ENCODE measurements around the gene JADE2.

JADE2 gene

DNA sequence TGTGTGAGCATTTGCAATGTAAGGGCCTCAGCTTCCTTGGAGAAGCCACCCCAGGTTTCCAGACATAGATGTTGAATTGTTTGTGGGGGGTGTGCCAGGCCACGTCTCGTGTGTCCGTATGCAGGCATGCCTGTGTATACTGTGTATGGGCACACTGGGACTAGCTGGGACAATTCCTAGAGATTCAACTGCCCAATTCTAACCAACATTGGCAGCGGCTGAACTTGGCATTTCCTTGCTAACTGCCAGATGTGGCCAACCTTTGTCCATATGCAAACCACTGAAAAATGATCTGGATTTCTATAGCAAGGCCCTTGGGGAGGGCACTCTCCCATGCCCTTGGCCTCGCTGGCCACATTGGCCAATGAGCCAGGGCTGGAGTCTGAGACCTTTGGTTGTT is 56.8 kb downstream of the JADE2 start:
- no peak for DNase-seq
- H2BK5ac ChIP-seq (ENCODE audit: low read depth, low read length, poor library complexity, severe bottlenecking), result no peak overlapping the region

DNA sequence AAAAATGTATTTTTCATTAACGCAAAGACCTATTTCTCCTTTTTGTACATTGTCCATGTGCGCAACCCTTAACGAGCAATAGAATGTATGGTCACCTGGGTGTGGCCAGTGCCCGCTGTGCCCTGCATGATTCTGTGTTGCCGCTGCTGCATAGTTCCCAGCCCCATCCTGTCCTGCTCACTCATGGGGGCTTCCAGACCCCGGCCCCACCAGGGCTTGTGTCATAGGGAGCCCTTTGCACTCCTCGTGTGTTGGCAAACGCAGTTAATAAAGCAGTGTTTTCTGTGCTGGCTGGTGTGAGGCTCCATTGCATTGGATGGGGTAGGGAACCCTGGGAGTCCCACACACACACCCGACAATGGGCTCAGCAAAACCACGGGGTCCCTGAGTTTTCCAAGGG is 57.5 kb downstream of the JADE2 start:
- H3K36me3 ChIP-seq (ENCODE audit: control insufficient read depth in 1 of 2, insufficient read depth in 2 of 2, low read depth in 1 of 2, low read length in 2 of 2), result peaks cover 39 to 50% of the 10 kb centered on the region in 2 experiments
- 95% methylated on average over 9 of the region's 10 CpGs for WGBS
- no peaks in the 10 kb centered on the region for H3K9me3 ChIP-seq (ENCODE audit: control insufficient read depth, low read length)

More for the DNA sequence above, 56.8 kb downstream of the JADE2 start:
- H2BK15ac ChIP-seq (ENCODE audit: low read depth, poor library complexity, severe bottlenecking), result no peak overlapping the region
- H3K4me2 ChIP-seq (ENCODE audit: low read length, poor library complexity, severe bottlenecking), result no peak overlapping the region
- H3K4ac ChIP-seq (ENCODE audit: low read depth in 1 of 2, low read length in 2 of 2), result no peak overlapping the region
- H3K18ac ChIP-seq (ENCODE audit: low read depth in 1 of 2, low read length in 2 of 2), result no peak overlapping the region
- H2AFZ ChIP-seq (ENCODE audit: low read depth, low read length), result no peak overlapping the region
- H3K79me1 ChIP-seq (replicated peaks; ENCODE audit: low read length, poor library complexity, severe bottlenecking), result peaks cover 20% of the 10 kb centered on the region
- no peak overlapping the region for H2BK120ac ChIP-seq (ENCODE audit: low read depth, low read length)
- H3K4me1 ChIP-seq (ENCODE audit: control insufficient read depth, insufficient read depth, low read depth, low read length), result peaks cover 7% of the 10 kb centered on the region
- peaks cover 44 to 54% of the 10 kb centered on the region in 2 experiments for H3K36me3 ChIP-seq (ENCODE audit: control insufficient read depth in 1 of 2, insufficient read depth in 2 of 2, low read depth in 1 of 2, low read length in 2 of 2)
- H3K27ac ChIP-seq (ENCODE audit: low read length, poor library complexity, severe bottlenecking), result no peak overlapping the region
- H3K9ac ChIP-seq (ENCODE audit: low read length), result peak overlapping the region; percentile 34
- no peak overlapping the region for H3K4me3 ChIP-seq (ENCODE audit: insufficient read depth in 1 of 2, low read depth in 1 of 2, low read length in 2 of 2)
- no peak overlapping the region for H3K14ac ChIP-seq (ENCODE audit: low read length in 2 of 2)
- no peak overlapping the region for H3K23ac ChIP-seq (ENCODE audit: low read length in 2 of 2)
- no peak overlapping the region for H2BK12ac ChIP-seq (ENCODE audit: low read length in 2 of 2)
- no peak overlapping the region for H2AK5ac ChIP-seq (ENCODE audit: low read length, severe bottlenecking)
- no peak overlapping the region for H4K91ac ChIP-seq (ENCODE audit: low read length)
- WGBS, result 93% methylated on average over 5 of the region's 5 CpGs
- H3K27me3 ChIP-seq (ENCODE audit: control insufficient read depth in 1 of 2, insufficient read depth in 1 of 2, low read length in 2 of 2), result no peaks in the 10 kb centered on the region
- no peaks in the 10 kb centered on the region for H3K9me3 ChIP-seq (ENCODE audit: control insufficient read depth, low read length)
- no peak overlapping the region for H4K8ac ChIP-seq (ENCODE audit: low read length)

DNA sequence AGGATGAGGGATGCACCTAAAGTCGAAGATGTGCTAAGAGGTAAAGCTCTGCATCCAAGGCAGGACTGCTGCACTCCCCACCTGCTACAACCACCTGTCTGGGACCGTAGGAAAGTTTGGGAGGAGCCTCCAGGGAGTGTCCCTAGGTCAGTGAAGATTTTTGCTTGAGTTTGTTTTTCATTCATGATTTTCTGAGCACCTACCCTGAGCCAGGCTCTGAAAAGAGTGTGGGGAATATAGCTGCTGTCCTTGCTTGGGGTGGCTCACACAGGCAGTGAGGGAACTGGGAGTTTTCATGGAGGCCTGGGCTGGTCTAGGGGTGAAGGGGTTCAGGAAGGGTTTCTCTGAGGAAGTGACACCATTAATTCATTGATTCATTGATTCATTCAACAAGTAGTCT is 58.3 kb downstream of the JADE2 start:
- no peak overlapping the region for H3K14ac ChIP-seq (ENCODE audit: low read length in 2 of 2)
- no peaks in the 10 kb centered on the region for H3K9me3 ChIP-seq (ENCODE audit: control insufficient read depth, low read length)
- H3K4me2 ChIP-seq (ENCODE audit: low read length, poor library complexity, severe bottlenecking), result no peak overlapping the region
- no peaks in the 10 kb centered on the region for H3K27me3 ChIP-seq (ENCODE audit: control insufficient read depth in 1 of 2, insufficient read depth in 1 of 2, low read length in 2 of 2)
- no peak overlapping the region for H4K91ac ChIP-seq (ENCODE audit: low read length)
- peaks cover 5% of the 10 kb centered on the region for H3K4me1 ChIP-seq (ENCODE audit: control insufficient read depth, insufficient read depth, low read depth, low read length)
- H3K27ac ChIP-seq (ENCODE audit: low read length, poor library complexity, severe bottlenecking), result no peak overlapping the region
- H4K8ac ChIP-seq (ENCODE audit: low read length), result no peak overlapping the region
- no peak overlapping the region for H2AK5ac ChIP-seq (ENCODE audit: low read length, severe bottlenecking)
- H3K36me3 ChIP-seq (ENCODE audit: control insufficient read depth in 1 of 2, insufficient read depth in 2 of 2, low read depth in 1 of 2, low read length in 2 of 2), result peaks cover 31 to 43% of the 10 kb centered on the region in 2 experiments
- no peak overlapping the region for H3K4ac ChIP-seq (ENCODE audit: low read depth in 1 of 2, low read length in 2 of 2)
- 83% methylated on average over 2 of the region's 2 CpGs for WGBS
- peaks cover 14% of the 10 kb centered on the region for H3K79me1 ChIP-seq (replicated peaks; ENCODE audit: low read length, poor library complexity, severe bottlenecking)
- no peak for DNase-seq
- no peak overlapping the region for H3K23ac ChIP-seq (ENCODE audit: low read length in 2 of 2)
- no peak overlapping the region for H3K9ac ChIP-seq (ENCODE audit: low read length)
- no peak overlapping the region for H2AFZ ChIP-seq (ENCODE audit: low read depth, low read length)
- H2BK12ac ChIP-seq (ENCODE audit: low read length in 2 of 2), result no peak overlapping the region
- H3K4me3 ChIP-seq (ENCODE audit: insufficient read depth in 1 of 2, low read depth in 1 of 2, low read length in 2 of 2), result no peak overlapping the region
- no peak overlapping the region for H2BK120ac ChIP-seq (ENCODE audit: low read depth, low read length)
- no peak overlapping the region for H3K18ac ChIP-seq (ENCODE audit: low read depth in 1 of 2, low read length in 2 of 2)
- H2BK15ac ChIP-seq (ENCODE audit: low read depth, poor library complexity, severe bottlenecking), result no peak overlapping the region
- no peak overlapping the region for H2BK5ac ChIP-seq (ENCODE audit: low read depth, low read length, poor library complexity, severe bottlenecking)

More for the DNA sequence above, 57.5 kb downstream of the JADE2 start:
- DNase-seq, result no peak
- Histone ChIP-seq H2BK15ac (ENCODE audit: low read depth, poor library complexity, severe bottlenecking) (no peak overlapping the region), H4K8ac (ENCODE audit: low read length) (no peak overlapping the region), H3K4me1 (ENCODE audit: control insufficient read depth, insufficient read depth, low read depth, low read length) (peaks cover 5% of the 10 kb centered on the region), H2AFZ (ENCODE audit: low read depth, low read length) (no peak overlapping the region), H3K27me3 (ENCODE audit: control insufficient read depth in 1 of 2, insufficient read depth in 1 of 2, low read length in 2 of 2) (no peaks in the 10 kb centered on the region), H3K4me2 (ENCODE audit: low read length, poor library complexity, severe bottlenecking) (no peak overlapping the region), H2BK120ac (ENCODE audit: low read depth, low read length) (no peak overlapping the region), H3K79me1 (replicated peaks; ENCODE audit: low read length, poor library complexity, severe bottlenecking) (peaks cover 20% of the 10 kb centered on the region), H3K23ac (ENCODE audit: low read length in 2 of 2) (no peak overlapping the region), H4K91ac (ENCODE audit: low read length) (no peak overlapping the region), H3K27ac (ENCODE audit: low read length, poor library complexity, severe bottlenecking) (no peak overlapping the region), H3K4me3 (ENCODE audit: insufficient read depth in 1 of 2, low read depth in 1 of 2, low read length in 2 of 2) (no peak overlapping the region), H2BK12ac (ENCODE audit: low read length in 2 of 2) (no peak overlapping the region), H2AK5ac (ENCODE audit: low read length, severe bottlenecking) (no peak overlapping the region), H3K4ac (ENCODE audit: low read depth in 1 of 2, low read length in 2 of 2) (no peak overlapping the region), H2BK5ac (ENCODE audit: low read depth, low read length, poor library complexity, severe bottlenecking) (no peak overlapping the region), H3K9ac (ENCODE audit: low read length) (no peak overlapping the region), H3K18ac (ENCODE audit: low read depth in 1 of 2, low read length in 2 of 2) (no peak overlapping the region), H3K14ac (ENCODE audit: low read length in 2 of 2) (no peak overlapping the region)

DNA sequence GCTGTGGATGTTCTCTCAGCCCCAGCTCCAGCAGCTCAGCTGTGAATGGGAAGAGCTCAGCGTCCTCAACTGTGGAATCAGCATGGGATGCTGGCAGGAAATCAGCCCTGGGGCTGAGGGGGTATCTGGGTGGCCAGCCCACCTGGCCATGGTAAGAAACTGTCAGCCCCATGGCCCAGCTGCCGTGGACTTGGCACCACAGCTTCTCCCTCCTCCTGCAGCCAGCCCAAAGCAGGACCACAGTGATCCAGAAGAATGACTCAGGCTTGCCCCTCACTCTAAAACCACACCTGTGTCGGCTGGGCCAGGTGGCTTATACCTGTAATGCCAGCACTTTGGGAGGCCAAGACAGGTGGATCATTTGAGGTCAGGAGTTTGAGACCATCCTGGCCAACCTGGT is 59.2 kb downstream of the JADE2 start:
- Histone ChIP-seq H3K4ac (ENCODE audit: low read depth in 1 of 2, low read length in 2 of 2) (no peak overlapping the region), H2BK15ac (ENCODE audit: low read depth, poor library complexity, severe bottlenecking) (no peak overlapping the region), H3K27me3 (ENCODE audit: control insufficient read depth in 1 of 2, insufficient read depth in 1 of 2, low read length in 2 of 2) (no peaks in the 10 kb centered on the region), H4K91ac (ENCODE audit: low read length) (no peak overlapping the region), H3K27ac (ENCODE audit: low read length, poor library complexity, severe bottlenecking) (no peak overlapping the region), H3K4me2 (ENCODE audit: low read length, poor library complexity, severe bottlenecking) (no peak overlapping the region), H3K4me3 (ENCODE audit: insufficient read depth in 1 of 2, low read depth in 1 of 2, low read length in 2 of 2) (no peak overlapping the region), H3K23ac (ENCODE audit: low read length in 2 of 2) (peak overlapping the region in 1 of 2 experiments; percentile 11), H2AFZ (ENCODE audit: low read depth, low read length) (no peak overlapping the region), H3K9me3 (ENCODE audit: control insufficient read depth, low read length) (no peaks in the 10 kb centered on the region), H2AK5ac (ENCODE audit: low read length, severe bottlenecking) (no peak overlapping the region), H2BK120ac (ENCODE audit: low read depth, low read length) (no peak overlapping the region), H3K18ac (ENCODE audit: low read depth in 1 of 2, low read length in 2 of 2) (no peak overlapping the region), H3K36me3 (ENCODE audit: control insufficient read depth in 1 of 2, insufficient read depth in 2 of 2, low read depth in 1 of 2, low read length in 2 of 2) (peaks cover 22 to 34% of the 10 kb centered on the region in 2 experiments), H3K9ac (ENCODE audit: low read length) (no peak overlapping the region), H3K4me1 (ENCODE audit: control insufficient read depth, insufficient read depth, low read depth, low read length) (peaks cover 5% of the 10 kb centered on the region), H2BK5ac (ENCODE audit: low read depth, low read length, poor library complexity, severe bottlenecking) (no peak overlapping the region), H2BK12ac (ENCODE audit: low read length in 2 of 2) (no peak overlapping the region), H3K14ac (ENCODE audit: low read length in 2 of 2) (no peak overlapping the region), H3K79me1 (replicated peaks; ENCODE audit: low read length, poor library complexity, severe bottlenecking) (peaks cover 10% of the 10 kb centered on the region), H4K8ac (ENCODE audit: low read length) (no peak overlapping the region)
- no peak for DNase-seq
- WGBS, result 88% methylated on average over 2 of the region's 3 CpGs

Data from mesenchymal stem cell (in vitro differentiated cells and primary cell).